Activated naive CD4-positive, alpha-beta T cell treated with anti-CD3 and anti-CD28 coated beads, Interleukin-2, amount 50 U/mL, for 24 hours (primary cell): ENCODE measurements around the gene VEZT.

Source experiments
- H3K27ac Mint-ChIP-seq: one replicate; pipeline ENCODE4 v1.8.0; 2021; ENCODE audit warnings: mild to moderate bottlenecking, mixed read lengths
- H3K27me3 Mint-ChIP-seq: one replicate; pipeline ENCODE4 v1.8.0; 2021; ENCODE audit warnings: mixed read lengths
- H3K36me3 Mint-ChIP-seq: one replicate; pipeline ENCODE4 v1.8.0; 2021; ENCODE audit warnings: mixed read lengths
- H3K4me1 Mint-ChIP-seq: one replicate; pipeline ENCODE4 v1.8.0; 2021; ENCODE audit warnings: mixed read lengths
- H3K4me3 Mint-ChIP-seq: one replicate; pipeline ENCODE4 v1.8.0; 2021; ENCODE audit warnings: mild to moderate bottlenecking, mixed read lengths
- H3K9me3 Mint-ChIP-seq: one replicate; pipeline ENCODE4 v1.8.0; 2021; ENCODE audit warnings: mixed read lengths

The VEZT gene

GRCh38 chr12:95217377-95218149 lies at the start of gene VEZT, which contains the start of gene FGD6:
Gene VEZT, plus strand, starts transcription at chr12:95217807. Its CDS starts 44 bp downstream, at chr12:95217851.
Gene FGD6, minus strand, starts transcription at chr12:95217467. Its CDS starts 227 bp downstream, at chr12:95217240.
- peaks cover 47% of the 10 kb centered on the region for H3K4me1 Mint-ChIP-seq
- H3K9me3 Mint-ChIP-seq, result no peaks in the 10 kb centered on the region
- no peaks in the 10 kb centered on the region for H3K36me3 Mint-ChIP-seq
- peak within 1 kb of the TSS; percentile 97 for H3K4me3 Mint-ChIP-seq
- H3K27me3 Mint-ChIP-seq, result no peaks in the 10 kb centered on the region
- H3K27ac Mint-ChIP-seq, result peak within 1 kb of the TSS; percentile 98

- Mint-ChIP-seq H3K36me3 (peaks cover 2% of the 10 kb centered on the region), H3K4me3 (no peak overlapping the region)
Measured at GRCh38 chr12:95168746-95169145, 48.9 kb upstream of the VEZT start.

GRCh38 chr12:95169368-95169767 lies 48.2 kb upstream of the VEZT start:
- H3K4me1 Mint-ChIP-seq, result no peaks in the 10 kb centered on the region
- H3K27ac Mint-ChIP-seq, result no peak overlapping the region
- peaks cover 2% of the 10 kb centered on the region for H3K36me3 Mint-ChIP-seq

More at GRCh38 chr12:95168746-95169145, 48.9 kb upstream of the VEZT start:
- no peak overlapping the region for H3K27ac Mint-ChIP-seq
- peaks cover 2% of the 10 kb centered on the region for H3K27me3 Mint-ChIP-seq
- H3K9me3 Mint-ChIP-seq, result no peaks in the 10 kb centered on the region
- no peaks in the 10 kb centered on the region for H3K4me1 Mint-ChIP-seq

GRCh38 chr12:95173392-95174251 lies 44.0 kb upstream of the VEZT start:
- Mint-ChIP-seq H3K4me1 (no peaks in the 10 kb centered on the region), H3K27ac (no peak overlapping the region), H3K4me3 (no peak overlapping the region), H3K36me3 (peaks cover 2% of the 10 kb centered on the region), H3K9me3 (no peaks in the 10 kb centered on the region), H3K27me3 (peaks cover 2% of the 10 kb centered on the region)

More at GRCh38 chr12:95169368-95169767, 48.2 kb upstream of the VEZT start:
- Mint-ChIP-seq H3K9me3 (no peaks in the 10 kb centered on the region), H3K27me3 (peaks cover 2% of the 10 kb centered on the region), H3K4me3 (no peak overlapping the region)

- Mint-ChIP-seq H3K27me3 (no peaks in the 10 kb centered on the region), H3K4me3 (no peak overlapping the region), H3K4me1 (no peaks in the 10 kb centered on the region), H3K9me3 (no peaks in the 10 kb centered on the region), H3K27ac (no peak overlapping the region), H3K36me3 (no peaks in the 10 kb centered on the region)
Measured at GRCh38 chr12:95177201-95177768, 40.3 kb upstream of the VEZT start.

- Mint-ChIP-seq H3K27me3 (no peaks in the 10 kb centered on the region), H3K4me3 (no peak overlapping the region), H3K36me3 (no peaks in the 10 kb centered on the region), H3K27ac (no peak overlapping the region), H3K4me1 (no peaks in the 10 kb centered on the region), H3K9me3 (no peaks in the 10 kb centered on the region)
Measured at GRCh38 chr12:95178136-95178535, 39.5 kb upstream of the VEZT start.

GRCh38 chr12:95179011-95179410 lies 38.6 kb upstream of the VEZT start:
- no peaks in the 10 kb centered on the region for H3K27me3 Mint-ChIP-seq
- no peaks in the 10 kb centered on the region for H3K9me3 Mint-ChIP-seq

GRCh38 chr12:95181103-95181502 lies 36.5 kb upstream of the VEZT start:
- Mint-ChIP-seq H3K36me3 (no peaks in the 10 kb centered on the region), H3K27me3 (no peaks in the 10 kb centered on the region), H3K4me1 (no peaks in the 10 kb centered on the region), H3K9me3 (no peaks in the 10 kb centered on the region), H3K4me3 (no peak overlapping the region), H3K27ac (no peak overlapping the region)

More at GRCh38 chr12:95179011-95179410, 38.6 kb upstream of the VEZT start:
- Mint-ChIP-seq H3K4me1 (no peaks in the 10 kb centered on the region), H3K36me3 (no peaks in the 10 kb centered on the region), H3K27ac (no peak overlapping the region), H3K4me3 (no peak overlapping the region)

- Mint-ChIP-seq H3K27ac (peak overlapping the region; percentile 10), H3K27me3 (no peaks in the 10 kb centered on the region), H3K9me3 (no peaks in the 10 kb centered on the region), H3K36me3 (no peaks in the 10 kb centered on the region), H3K4me3 (no peak overlapping the region), H3K4me1 (no peaks in the 10 kb centered on the region)
Measured at GRCh38 chr12:95182868-95183415, 34.7 kb upstream of the VEZT start.

GRCh38 chr12:95184121-95184520 lies 33.5 kb upstream of the VEZT start:
- H3K27me3 Mint-ChIP-seq, result no peaks in the 10 kb centered on the region
- no peaks in the 10 kb centered on the region for H3K9me3 Mint-ChIP-seq
- H3K27ac Mint-ChIP-seq, result no peak overlapping the region
- no peak overlapping the region for H3K4me3 Mint-ChIP-seq
- no peaks in the 10 kb centered on the region for H3K36me3 Mint-ChIP-seq
- H3K4me1 Mint-ChIP-seq, result no peaks in the 10 kb centered on the region

- H3K27me3 Mint-ChIP-seq, result no peaks in the 10 kb centered on the region
- H3K27ac Mint-ChIP-seq, result no peak overlapping the region
- no peaks in the 10 kb centered on the region for H3K36me3 Mint-ChIP-seq
- no peaks in the 10 kb centered on the region for H3K9me3 Mint-ChIP-seq
- no peak overlapping the region for H3K4me3 Mint-ChIP-seq
- H3K4me1 Mint-ChIP-seq, result no peaks in the 10 kb centered on the region
Measured at GRCh38 chr12:95185072-95185471, 32.5 kb upstream of the VEZT start.

GRCh38 chr12:95185854-95186253 lies 31.8 kb upstream of the VEZT start:
- Mint-ChIP-seq H3K4me1 (no peaks in the 10 kb centered on the region), H3K36me3 (no peaks in the 10 kb centered on the region), H3K27ac (no peak overlapping the region), H3K4me3 (no peak overlapping the region), H3K9me3 (no peaks in the 10 kb centered on the region), H3K27me3 (no peaks in the 10 kb centered on the region)

GRCh38 chr12:95187865-95188415 lies 29.7 kb upstream of the VEZT start:
- H3K4me3 Mint-ChIP-seq, result no peak overlapping the region
- no peaks in the 10 kb centered on the region for H3K36me3 Mint-ChIP-seq
- no peaks in the 10 kb centered on the region for H3K9me3 Mint-ChIP-seq
- no peak overlapping the region for H3K27ac Mint-ChIP-seq
- H3K27me3 Mint-ChIP-seq, result no peaks in the 10 kb centered on the region
- no peaks in the 10 kb centered on the region for H3K4me1 Mint-ChIP-seq

- Mint-ChIP-seq H3K4me1 (no peaks in the 10 kb centered on the region), H3K27me3 (no peaks in the 10 kb centered on the region), H3K27ac (no peak overlapping the region), H3K4me3 (no peak overlapping the region), H3K9me3 (no peaks in the 10 kb centered on the region), H3K36me3 (no peaks in the 10 kb centered on the region)
Measured at GRCh38 chr12:95191060-95191696, 26.4 kb upstream of the VEZT start.

- Mint-ChIP-seq H3K4me3 (no peak overlapping the region), H3K27ac (no peak overlapping the region), H3K4me1 (no peaks in the 10 kb centered on the region), H3K36me3 (no peaks in the 10 kb centered on the region), H3K9me3 (no peaks in the 10 kb centered on the region), H3K27me3 (no peaks in the 10 kb centered on the region)
Measured at GRCh38 chr12:95192271-95192670, 25.3 kb upstream of the VEZT start.
